ENCODE measurements around the gene URAD.

The URAD gene

DNA sequence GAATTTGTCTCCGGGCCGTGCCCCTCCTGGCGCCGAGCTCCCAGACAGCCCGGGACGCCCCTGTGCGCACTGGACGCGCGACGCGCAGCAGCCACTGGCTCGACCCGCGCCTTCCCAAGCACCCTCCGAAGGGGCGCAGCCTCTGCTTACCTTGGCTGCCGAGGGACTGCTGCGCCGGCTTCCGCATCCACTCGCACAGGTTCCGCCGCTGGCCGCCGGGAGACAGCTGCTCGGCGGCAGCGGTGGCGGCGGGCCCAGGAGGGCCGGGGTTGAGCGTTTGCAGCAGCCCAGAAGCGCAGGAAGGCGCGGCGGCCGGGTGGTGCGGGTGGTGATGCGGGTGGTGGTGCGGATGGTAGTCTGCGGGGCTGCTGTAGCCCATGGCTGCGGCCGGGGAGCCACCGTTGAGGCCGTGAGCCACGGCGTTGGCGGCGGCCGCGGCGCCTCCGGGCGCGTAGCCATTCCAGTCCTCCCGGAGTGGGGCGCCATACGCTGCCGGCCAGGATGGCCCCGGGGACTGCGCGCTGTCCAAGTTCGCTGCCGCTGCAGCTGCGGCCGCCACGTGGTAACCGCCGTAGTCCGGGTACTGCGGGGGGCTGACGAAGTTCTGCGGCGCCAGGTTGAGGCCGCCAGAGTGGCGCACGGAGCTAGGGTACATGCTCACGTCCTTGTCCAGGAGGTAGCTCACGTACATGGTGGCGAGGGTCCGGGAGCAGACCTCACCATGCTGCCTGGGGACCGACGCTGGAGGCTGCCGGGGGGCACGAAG, 20.0 kb downstream of the URAD start:
- in situ Hi-C loops (cut with MboI; ENCODE audit: low pct_unique_long_range_greater_than_20kb, low sequenced_read_pairs, unreplicated experiment) = no loop called here
- TF ChIP-seq, protein P1, sequence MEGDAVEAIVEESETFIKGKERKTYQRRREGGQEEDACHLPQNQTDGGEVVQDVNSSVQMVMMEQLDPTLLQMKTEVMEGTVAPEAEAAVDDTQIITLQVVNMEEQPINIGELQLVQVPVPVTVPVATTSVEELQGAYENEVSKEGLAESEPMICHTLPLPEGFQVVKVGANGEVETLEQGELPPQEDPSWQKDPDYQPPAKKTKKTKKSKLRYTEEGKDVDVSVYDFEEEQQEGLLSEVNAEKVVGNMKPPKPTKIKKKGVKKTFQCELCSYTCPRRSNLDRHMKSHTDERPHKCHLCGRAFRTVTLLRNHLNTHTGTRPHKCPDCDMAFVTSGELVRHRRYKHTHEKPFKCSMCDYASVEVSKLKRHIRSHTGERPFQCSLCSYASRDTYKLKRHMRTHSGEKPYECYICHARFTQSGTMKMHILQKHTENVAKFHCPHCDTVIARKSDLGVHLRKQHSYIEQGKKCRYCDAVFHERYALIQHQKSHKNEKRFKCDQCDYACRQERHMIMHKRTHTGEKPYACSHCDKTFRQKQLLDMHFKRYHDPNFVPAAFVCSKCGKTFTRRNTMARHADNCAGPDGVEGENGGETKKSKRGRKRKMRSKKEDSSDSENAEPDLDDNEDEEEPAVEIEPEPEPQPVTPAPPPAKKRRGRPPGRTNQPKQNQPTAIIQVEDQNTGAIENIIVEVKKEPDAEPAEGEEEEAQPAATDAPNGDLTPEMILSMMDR (IDR thresholded peaks at IDR 0.05; ENCODE audit: extremely low read depth, insufficient read depth, missing control alignments) = no peak
- DNase-seq (ENCODE audit: low spot score) = peak; percentile 47

- TF ChIP-seq, protein P1 (IDR thresholded peaks at IDR 0.05; ENCODE audit: extremely low read depth, insufficient read depth, missing control alignments) = no peak
- in situ Hi-C loops (cut with MboI; ENCODE audit: low pct_unique_long_range_greater_than_20kb, low sequenced_read_pairs, unreplicated experiment) = no loop called here
- peak; percentile 31 for DNase-seq (ENCODE audit: low spot score)
Observed at GRCh38 chr13:27967736-27968315, 20.7 kb downstream of the URAD start.

GRCh38 chr13:27967203-27967735, 21.2 kb downstream of the URAD start:
- in situ Hi-C loops (cut with MboI; ENCODE audit: low pct_unique_long_range_greater_than_20kb, low sequenced_read_pairs, unreplicated experiment) = no loop called here
- DNase-seq (ENCODE audit: low spot score) = peak; percentile 46
- TF ChIP-seq, protein P1 (IDR thresholded peaks at IDR 0.05; ENCODE audit: extremely low read depth, insufficient read depth, missing control alignments) = no peak

GRCh38 chr13:27966641-27967202, 21.8 kb downstream of the URAD start:
- DNase-seq (ENCODE audit: low spot score) = no peak
- in situ Hi-C loops (cut with MboI; ENCODE audit: low pct_unique_long_range_greater_than_20kb, low sequenced_read_pairs, unreplicated experiment) = no loop called here
- TF ChIP-seq, protein P1 (IDR thresholded peaks at IDR 0.05; ENCODE audit: extremely low read depth, insufficient read depth, missing control alignments) = no peak

DNA sequence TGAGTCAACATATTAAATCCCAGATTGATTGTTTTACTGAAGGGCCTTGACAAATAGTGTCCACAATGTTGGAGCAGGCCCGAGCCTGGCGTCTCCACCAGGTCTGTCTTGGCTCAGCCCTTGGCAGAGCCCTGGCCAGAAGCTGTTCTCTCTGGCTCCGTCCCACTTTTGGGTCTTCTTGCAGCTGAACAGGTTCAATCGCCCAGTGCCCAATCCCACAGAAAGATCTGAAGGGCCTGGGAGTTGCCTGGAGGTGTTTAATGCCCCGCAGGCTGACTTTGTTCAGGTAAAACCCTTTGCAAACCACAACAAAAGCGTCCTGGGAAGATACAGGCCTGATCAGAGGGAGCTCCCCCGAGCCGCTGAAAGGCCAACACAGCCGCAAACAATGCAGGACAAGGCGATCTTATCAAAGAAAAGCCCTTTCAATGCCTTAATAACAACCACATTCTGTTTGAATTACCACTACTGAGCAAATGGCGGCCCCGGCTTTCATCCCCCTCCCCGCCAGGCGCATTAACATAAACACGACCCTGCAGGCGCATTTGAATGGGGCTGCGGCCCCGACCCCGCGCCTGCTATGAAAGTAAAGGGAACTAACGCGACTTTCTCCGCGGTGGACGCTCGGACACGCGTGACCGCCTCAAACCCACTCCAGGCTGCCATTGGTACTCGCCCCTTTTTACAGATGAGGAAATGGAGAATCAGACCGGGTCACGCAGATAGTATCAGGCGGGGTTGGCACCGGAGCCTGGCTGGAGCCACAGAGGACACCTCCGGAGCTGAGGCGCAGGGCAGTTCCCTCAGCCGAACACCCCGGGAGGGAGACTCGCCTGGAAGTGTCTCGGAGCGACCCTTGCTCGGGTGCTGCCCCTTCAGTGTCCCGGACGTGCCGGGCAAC, 22.5 kb downstream of the URAD start:
- peak; percentile 34 for DNase-seq (ENCODE audit: low spot score)
- TF ChIP-seq, protein P1 (IDR thresholded peaks at IDR 0.05; ENCODE audit: extremely low read depth, insufficient read depth, missing control alignments) = no peak
- in situ Hi-C loops (cut with MboI; ENCODE audit: low pct_unique_long_range_greater_than_20kb, low sequenced_read_pairs, unreplicated experiment) = no loop called here

- in situ Hi-C loops (cut with MboI; ENCODE audit: low pct_unique_long_range_greater_than_20kb, low sequenced_read_pairs, unreplicated experiment) = no loop called here
- DNase-seq (ENCODE audit: low spot score) = no peak
- TF ChIP-seq, protein P1 (IDR thresholded peaks at IDR 0.05; ENCODE audit: extremely low read depth, insufficient read depth, missing control alignments) = no peak
Observed at GRCh38 chr13:27965343-27965739, 23.2 kb downstream of the URAD start.

All from GM13977 (cell line).